H1 (cell line): ENCODE measurements around the gene SLC22A9. TPM values are rescaled to one million over a fixed set of nuclear protein-coding genes. Genes with fewer than 3 reads are reported as not detected.
A peak's percentile ranks its signal among the peaks of the same experiment; 100 is the strongest.
"Not testable (repeated sequence)": the region's sequence is repeated elsewhere in the genome, so short reads cannot be mapped to it uniquely, and the experiment has no call there.

Experiments used
- CTCF ChIA-PET: fragments of 300-600 bp; sonication (Branson Sonifier 250); formaldehyde crosslinking; loops from one replicate; lab custom pipeline; 2021; ENCODE audit not compliant: partially characterized antibody; lab: Charles Lee
- POLR2A ChIA-PET: fragments of 300-600 bp; sonication (Branson Sonifier 250); formaldehyde crosslinking; loops from one replicate; lab custom pipeline; 2021; ENCODE audit warnings: inconsistent platforms; ENCODE audit not compliant: partially characterized antibody; lab: Charles Lee
- DNase-seq, 2 experiments: peaks; one replicate each; pipeline versions ENCODE4 v3.0.0 to v3.0.0-alpha.2; 2010 to 2022; ENCODE audit warnings: low spot score in 2 of 2, low read depth in 1 of 2, mixed read lengths in 1 of 2
- FAIRE-seq: peaks from 2 replicates; lab custom pipeline; 2011; peaks lifted over from hg19 to GRCh38; lab: Jason Lieb, UNC
- H2AFZ ChIP-seq: 2 replicates; pipeline ENCODE4 v1.8.1; 2012; ENCODE audit warnings: low read length, inconsistent platforms
- H2AK5ac ChIP-seq: 2 replicates; pipeline ENCODE4 v1.6.1; 2013; ENCODE audit warnings: low read depth, low read length
- H2BK120ac ChIP-seq: replicated peaks from 2 replicates; pipeline ENCODE3; 2013; ENCODE audit warnings: low read depth, low read length, inconsistent platforms
- H2BK12ac ChIP-seq: 2 replicates; pipeline ENCODE4 v1.6.1; 2013; ENCODE audit warnings: low read depth, low read length
- H2BK15ac ChIP-seq: 2 replicates; pipeline ENCODE4 v1.6.1; 2013; ENCODE audit warnings: low read length
- H2BK20ac ChIP-seq: 2 replicates; pipeline ENCODE4 v1.6.1; 2013; ENCODE audit warnings: low read length
- H2BK5ac ChIP-seq: 2 replicates; pipeline ENCODE4 v1.6.1; 2013; ENCODE audit warnings: low read depth, low read length
- H3K14ac ChIP-seq: 2 replicates; pipeline ENCODE4 v1.6.1; 2013; ENCODE audit warnings: inconsistent platforms; ENCODE audit not compliant: insufficient read length
- H3K18ac ChIP-seq: 2 replicates; pipeline ENCODE4 v1.6.1; 2013; ENCODE audit warnings: low read length; ENCODE audit errors: extremely low read depth
- H3K23ac ChIP-seq: 2 replicates; pipeline ENCODE4 v1.6.1; 2013; ENCODE audit warnings: inconsistent platforms; ENCODE audit not compliant: insufficient read length
- H3K23me2 ChIP-seq: 2 replicates; pipeline ENCODE4 v1.6.1; 2013; ENCODE audit warnings: low read depth, low read length
- H3K27ac ChIP-seq: 2 replicates; pipeline ENCODE4 v1.6.1; 2011; ENCODE audit warnings: low read depth, low read length, inconsistent platforms
- H3K27me3 ChIP-seq, 4 experiments: replicated peaks in 1 of 4; 1 replicate in 1 of 4; 2 replicates in 3 of 4; pipeline versions ENCODE4 v1.6.1 to v1.8.1; 2011 to 2013; ENCODE audit warnings: low read length in 3 of 4, mild to moderate bottlenecking in 3 of 4, inconsistent platforms in 2 of 4, mixed read lengths in 2 of 4, moderate library complexity in 1 of 4; ENCODE audit not compliant: control insufficient read depth in 3 of 4, insufficient read depth in 3 of 4; ENCODE audit errors: extremely low read depth in 1 of 4
- H3K36me3 ChIP-seq, 4 experiments: 2 replicates each; pipeline versions ENCODE4 v1.6.1 to v1.8.1; 2011 to 2013; ENCODE audit warnings: mild to moderate bottlenecking in 4 of 4, low read length in 3 of 4, moderate library complexity in 2 of 4, control low read depth in 1 of 4, inconsistent platforms in 1 of 4; ENCODE audit not compliant: insufficient read depth in 4 of 4, control insufficient read depth in 2 of 4
- H3K4ac ChIP-seq: replicated peaks from 2 replicates; pipeline ENCODE3; 2013; ENCODE audit warnings: low read length, low read depth, mixed read lengths, inconsistent platforms; ENCODE audit not compliant: insufficient read length
- H3K4me1 ChIP-seq, 4 experiments: replicated peaks in 1 of 4; 1 replicate in 1 of 4; 2 replicates in 3 of 4; pipeline versions ENCODE4 v1.6.1 to v1.8.1; 2011 to 2013; ENCODE audit warnings: low read length in 3 of 4, inconsistent platforms in 2 of 4, mixed read lengths in 1 of 4; ENCODE audit not compliant: insufficient read depth in 4 of 4, control insufficient read depth in 3 of 4
- H3K4me2 ChIP-seq, 2 experiments: 2 replicates each; pipeline versions ENCODE4 v1.6.1 to v1.8.1; 2011 to 2013; ENCODE audit warnings: low read depth in 2 of 2, low read length in 2 of 2, control low read depth in 1 of 2, inconsistent platforms in 1 of 2, mild to moderate bottlenecking in 1 of 2; ENCODE audit not compliant: insufficient read depth in 1 of 2
- H3K4me3 ChIP-seq, 4 experiments: fragments of 200-600, 300-600 bp in 1 of 4; sonication (generic), shearing (Covaris generic), sonication (Bioruptor Twin) in 1 of 4; 2 replicates each; pipeline versions ENCODE4 v1.5.1 to v1.8.1; 2011 to 2016; ENCODE audit warnings: low read length in 4 of 4, low read depth in 3 of 4, control low read depth in 2 of 4, inconsistent platforms in 2 of 4, mild to moderate bottlenecking in 2 of 4, mixed read lengths in 1 of 4, moderate library complexity in 1 of 4; ENCODE audit not compliant: insufficient read depth in 2 of 4; ENCODE audit errors: extremely low read depth in 1 of 4
- H3K56ac ChIP-seq: replicated peaks from 2 replicates; pipeline ENCODE3; 2013; ENCODE audit warnings: low read depth, mild to moderate bottlenecking, mixed read lengths, low read length, inconsistent platforms; ENCODE audit not compliant: insufficient read length
- H3K79me1 ChIP-seq: 2 replicates; pipeline ENCODE4 v1.6.1; 2013; ENCODE audit warnings: low read depth, low read length, control low read depth
- H3K79me2 ChIP-seq, 2 experiments: 2 replicates each; pipeline versions ENCODE4 v1.6.1 to v1.8.1; 2012 to 2013; ENCODE audit warnings: low read length in 2 of 2, mild to moderate bottlenecking in 2 of 2, inconsistent platforms in 1 of 2; ENCODE audit not compliant: insufficient read depth in 2 of 2, control insufficient read depth in 1 of 2
- H3K9ac ChIP-seq, 4 experiments: replicated peaks in 1 of 4; 1 replicate in 1 of 4; 2 replicates in 3 of 4; pipeline versions ENCODE4 v1.6.1 to v1.8.1; 2011 to 2013; ENCODE audit warnings: low read depth in 3 of 4, low read length in 3 of 4, control low read depth in 2 of 4, mild to moderate bottlenecking in 2 of 4, moderate library complexity in 2 of 4, inconsistent platforms in 1 of 4; ENCODE audit errors: extremely low read depth in 1 of 4
- H3K9me3 ChIP-seq, 2 experiments: 2 replicates each; pipeline versions ENCODE4 v1.6.1 to v1.8.1; 2012 to 2013; ENCODE audit warnings: mild to moderate bottlenecking in 2 of 2, moderate library complexity in 2 of 2, control low read depth in 1 of 2, inconsistent platforms in 1 of 2, low read depth in 1 of 2, low read length in 1 of 2, mixed read lengths in 1 of 2; ENCODE audit not compliant: insufficient read depth in 2 of 2
- H4K20me1 ChIP-seq, 2 experiments: replicated peaks in 1 of 2; 2 replicates each; pipeline versions ENCODE3 to v1.8.1; 2011 to 2013; ENCODE audit warnings: inconsistent platforms in 2 of 2, low read length in 2 of 2, mild to moderate bottlenecking in 1 of 2; ENCODE audit not compliant: insufficient read depth in 2 of 2, control insufficient read depth in 1 of 2
- H4K5ac ChIP-seq: 2 replicates; pipeline ENCODE4 v1.6.1; 2013; ENCODE audit warnings: low read length, low read depth, mixed read lengths, inconsistent platforms; ENCODE audit not compliant: insufficient read length
- H4K8ac ChIP-seq: 2 replicates; pipeline ENCODE4 v1.8.0; 2013; ENCODE audit warnings: mild to moderate bottlenecking, moderate library complexity, low read length, inconsistent platforms; ENCODE audit not compliant: insufficient read depth; ENCODE audit errors: extremely low read depth
- H4K91ac ChIP-seq: replicated peaks from 2 replicates; pipeline ENCODE3; 2013; ENCODE audit warnings: low read length, mixed read lengths, inconsistent platforms; ENCODE audit not compliant: insufficient read length
- WGBS, 2 experiments: shearing (Covaris generic) in 1 of 2; methylation state at CpG; one replicate each; pipeline versions ENCODE4 v1.1.6 to v1.1.7; 2013 to 2015; ENCODE audit warnings: low lambda C conversion rate in 2 of 2, mixed read lengths in 2 of 2, inconsistent platforms in 1 of 2, low coverage in 1 of 2, missing lambda C conversion rate in 1 of 2; ENCODE audit not compliant: insufficient replicate concordance in 2 of 2, insufficient coverage in 1 of 2, insufficient read length in 1 of 2; ENCODE audit errors: extremely low coverage in 1 of 2, missing lambda C conversion rate in 1 of 2; 5-methylcytosine and 5-hydroxymethylcytosine counted together
- polyA plus RNA-seq, 7 experiments: library from polyadenylated mRNA; depleted of rRNA in 3 of 7; stranded (reverse) in 5 of 7; unstranded in 2 of 7; fragments of >200 nt in 5 of 7; fragments of 200-250 nt in 2 of 7; gene quantifications; 1 replicate in 5 of 7; 2 replicates in 1 of 7; 4 replicates in 1 of 7; pipeline versions ENCODE4 v1.2.1 to v1.2.3, GENCODE V29; 2011 to 2013; ENCODE audit warnings: missing spikeins in 2 of 7, mixed read lengths in 2 of 7
- total RNA-seq: library from RNA; stranded (reverse); fragmentation: NEBNext Ultra II Directional; extraction: Animal tissue kit (Norgen Biotek cat#: 25700); gene quantifications from 2 replicates; pipeline ENCODE4 v1.2.1, GENCODE V29; 2021

SLC22A9 gene
- total and polyA plus RNA-seq, 2 of the 8 experiments (the other 6 are each of a cell fraction or from before 2014, with no cell fraction given), result not detected

DNA sequence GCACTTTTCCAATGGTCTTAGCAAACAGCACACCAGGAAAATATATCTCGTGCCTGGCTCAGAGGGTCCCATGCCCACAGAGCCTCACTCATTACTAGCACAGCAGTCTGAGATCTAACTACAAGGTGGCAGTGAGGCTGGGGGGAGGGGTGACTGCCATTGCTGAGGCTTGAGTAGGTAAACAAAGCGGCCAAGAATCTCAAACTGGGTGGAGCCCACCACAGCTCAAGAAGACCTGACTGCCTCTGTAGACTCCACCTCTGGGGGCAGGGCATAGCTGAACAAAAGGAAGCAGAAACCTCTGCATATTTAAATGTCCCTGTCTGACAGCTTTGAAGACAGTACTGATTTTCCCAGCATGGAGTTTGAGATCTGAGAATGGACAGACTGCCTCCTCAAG lies 61.1 kb downstream of the SLC22A9 start:
- not testable (repeated sequence) for DNase-seq, H3K23me2 ChIP-seq

More for the DNA sequence above, 61.1 kb downstream of the SLC22A9 start:
- H2BK20ac ChIP-seq, H3K79me2 ChIP-seq, FAIRE-seq, H4K91ac ChIP-seq, POLR2A ChIA-PET, H3K79me1 ChIP-seq, H4K20me1 ChIP-seq, H2BK12ac ChIP-seq, H3K27me3 ChIP-seq, H3K27ac ChIP-seq, H3K4me3 ChIP-seq, H3K4me2 ChIP-seq, H3K56ac ChIP-seq, H3K9ac ChIP-seq, H4K8ac ChIP-seq, H3K23ac ChIP-seq, H4K5ac ChIP-seq, H2BK120ac ChIP-seq, H3K4me1 ChIP-seq, H3K4ac ChIP-seq, H3K36me3 ChIP-seq, H2AFZ ChIP-seq, H3K14ac ChIP-seq, H3K18ac ChIP-seq: not testable (repeated sequence)
- H2BK15ac ChIP-seq, result 0 out of 2 replicates have a peak overlapping the region, but pooled peaks have one; percentile 34
- 0 out of 2 replicates have a peak overlapping the region, but pooled peaks have one; percentile 30 for H2AK5ac ChIP-seq
- CTCF ChIA-PET, result interaction anchor here (0.8 to 1.1 kb wide), 2 partner anchors 48 to 49 kb away, joined by 3 read pairs; no protein-coding TSS in a partner anchor
- 43% methylated on average over 2 of the region's 2 CpGs; no CpG with 5 or more reads in 1 of the 2 experiments for WGBS, 2 experiments
- H2BK5ac ChIP-seq, result peak overlapping the region; percentile 15; the same call in 1 of the 2 replicates
- peaks cover 0 to 14% of the 10 kb centered on the region in 2 experiments; a peak in 3 of 4 replicates for H3K9me3 ChIP-seq
